Measurements from ENCODE around the gene ULBP3. TPM values are rescaled to one million over a fixed set of nuclear protein-coding genes. Genes with fewer than 3 reads are reported as not detected.

Gene ULBP3
- total and polyA plus RNA-seq, 2 of the 4 experiments (the other 2 are of a cell fraction), result 11.1 to 35.1 TPM

- Histone ChIP-seq H3K79me1 (ENCODE audit: low read depth in 1 of 2, low read length in 2 of 2) (no peaks in the 10 kb centered on the region), H3K4ac (ENCODE audit: low read depth, low read length) (no peak overlapping the region), H3K14ac (replicated peaks; ENCODE audit: low read depth, low read length) (no peak overlapping the region), H3K18ac (ENCODE audit: low read depth, low read length) (no peak overlapping the region), H3K36me3 (ENCODE audit: control insufficient read depth, insufficient read depth, low read length) (no peaks in the 10 kb centered on the region), H3K4me3 (ENCODE audit: insufficient read depth, low read depth, low read length) (no peak overlapping the region), H3K56ac (ENCODE audit: extremely low read depth, insufficient read depth, low read length) (no peak overlapping the region), H2BK120ac (ENCODE audit: low read depth, low read length) (no peak overlapping the region), H2BK5ac (ENCODE audit: low read depth, low read length, poor library complexity, severe bottlenecking) (no peak overlapping the region), H2BK15ac (ENCODE audit: low read depth, low read length) (no peak overlapping the region), H3K27me3 (ENCODE audit: control insufficient read depth, insufficient read depth, low read length) (peaks cover 2% of the 10 kb centered on the region; the same call in 1 of the 2 replicates), H3K9ac (ENCODE audit: low read depth, low read length) (no peak overlapping the region), H2AK5ac (ENCODE audit: low read depth, low read length) (no peak overlapping the region), H3K27ac (ENCODE audit: insufficient read depth, low read length) (no peak overlapping the region), H4K20me1 (ENCODE audit: insufficient read depth, low read length) (no peaks in the 10 kb centered on the region), H4K91ac (ENCODE audit: insufficient read depth, low read depth, low read length) (no peak overlapping the region), H2BK20ac (ENCODE audit: low read depth, low read length) (no peak overlapping the region), H3K9me1 (ENCODE audit: insufficient read depth, low read length) (no peaks in the 10 kb centered on the region), H3K23ac (ENCODE audit: low read depth, low read length) (no peak overlapping the region), H3K4me1 (ENCODE audit: control insufficient read depth, insufficient read depth, low read length) (no peaks in the 10 kb centered on the region), H3K9me3 (ENCODE audit: control insufficient read depth, insufficient read depth, low read length) (peaks cover 3% of the 10 kb centered on the region; the same call in 1 of the 2 replicates), H4K5ac (ENCODE audit: low read depth, low read length) (no peak overlapping the region), H2AFZ (replicated peaks; ENCODE audit: low read length, poor library complexity) (no peak overlapping the region), H4K8ac (ENCODE audit: low read depth in 2 of 2, low read length in 2 of 2) (no peak overlapping the region), H3K4me2 (ENCODE audit: low read depth, low read length) (no peak overlapping the region), H2AK9ac (replicated peaks; ENCODE audit: low read depth, low read length, poor library complexity) (no peak overlapping the region)
- ChIA-PET POLR2A (ENCODE audit: unreplicated experiment) (no interaction called here), CTCF (interaction anchor here (0.5 kb wide), 1 partner anchor 45 kb away, joined by 3 read pairs; no protein-coding TSS in a partner anchor)
- intact Hi-C loops (cut with micrococcal nuclease), result no loop called here
- TF ChIP-seq RFX5 (IDR thresholded peaks at IDR 0.05; ENCODE audit: low read depth, low read length) (no peak), BHLHE40 (IDR thresholded peaks at IDR 0.05; ENCODE audit: low read depth, low read length) (no peak), POLR2A (IDR thresholded peaks at IDR 0.05; ENCODE audit: low read depth, low read length) (no peak), USF2 (IDR thresholded peaks at IDR 0.05; ENCODE audit: low read depth, low read length) (no peak), SMC3 (IDR thresholded peaks at IDR 0.05; ENCODE audit: low read depth, low read length) (no peak), MAZ (IDR thresholded peaks at IDR 0.05; ENCODE audit: borderline replicate concordance, low read depth, low read length) (no peak), ELK1 (IDR thresholded peaks at IDR 0.05; ENCODE audit: borderline replicate concordance, low read depth, low read length) (no peak), CTCF (conservative IDR thresholded peaks at IDR 0.05; ENCODE audit: low read depth, low read length) (no peak), FOS (IDR thresholded peaks at IDR 0.05; ENCODE audit: low read depth, low read length) (no peak), MAFK (IDR thresholded peaks at IDR 0.05; ENCODE audit: low read depth, low read length) (no peak), CEBPB (IDR thresholded peaks at IDR 0.05; ENCODE audit: low read depth, low read length) (no peak), CHD1 (IDR thresholded peaks at IDR 0.05; ENCODE audit: low read depth, low read length) (no peak), RCOR1 (IDR thresholded peaks at IDR 0.05; ENCODE audit: insufficient replicate concordance, low read length) (no peak), MXI1 (IDR thresholded peaks at IDR 0.05; ENCODE audit: borderline replicate concordance, low read depth, low read length) (no peak), RAD21 (IDR thresholded peaks at IDR 0.05; ENCODE audit: low read length) (no peak), NFE2L2 (IDR thresholded peaks at IDR 0.05; ENCODE audit: low read depth, low read length) (no peak)
- dilution Hi-C loops (cut with HindIII; ENCODE audit: low sequenced_read_pairs, unreplicated experiment), result no loop called here
- no TSS peak for BruUV-seq (replicated peaks)
- DNase-seq (no peak), ATAC-seq (ENCODE audit: low read depth) (no peak)
- 87% methylated on average over 12 of the region's 25 CpGs; no CpG with 5 or more reads in 1 of the 2 experiments for WGBS, 2 experiments (ENCODE audit: extremely low coverage in 2 of 2, insufficient read length in 1 of 2)
- in situ Hi-C loops (cut with MboI; ENCODE audit: low sequenced_read_pairs), result no loop called here
Observed at GRCh38 chr6:150115769-150116168, 46.8 kb upstream of the ULBP3 start.
